Measurements from ENCODE around the gene VPS36. TPM values are rescaled to one million over a fixed set of nuclear protein-coding genes. Genes with fewer than 3 reads are reported as not detected.

VPS36 gene
- total RNA-seq, 1 experiment from 2014 or later: 34.8 TPM

GRCh38 chr13:52377898-52378297 is 72.5 kb downstream of the VPS36 start:
- CTCF ChIA-PET: no interaction called here
- intact Hi-C loops (cut with micrococcal nuclease): no loop called here
- no peak for ATAC-seq

GRCh38 chr13:52374873-52375411 is 75.5 kb downstream of the VPS36 start:
- no TSS peak for BruUV-seq (replicated peaks)
- ChIA-PET POLR2A (no interaction called here), RAD21 (ENCODE audit: low non-redundant PET in 1 of 2, low total read pairs in 2 of 2, uncharacterized antibody in 2 of 2, unreplicated experiment in 2 of 2) (no interaction called here), CTCF (no interaction called here)
- Histone ChIP-seq H3K36me3 (ENCODE audit: control insufficient read depth in 1 of 2, insufficient read depth in 2 of 2, low read length in 2 of 2) (no peaks in the 10 kb centered on the region), H3K27me3 (ENCODE audit: insufficient read depth, low read length) (no peaks in the 10 kb centered on the region), H3K4me2 (ENCODE audit: low read length) (no peak overlapping the region), H3K27ac (ENCODE audit: low read depth, low read length) (no peak overlapping the region), H3K9me2 (ENCODE audit: insufficient read depth) (no peaks in the 10 kb centered on the region), H3K4me3 (replicated peaks in 1 of 2; ENCODE audit: low read depth in 1 of 2, low read length in 2 of 2) (no peak overlapping the region), H4K20me1 (ENCODE audit: insufficient read depth) (no peaks in the 10 kb centered on the region), H3K9me3 (ENCODE audit: control insufficient read depth in 1 of 2, insufficient read depth in 1 of 2, low read depth in 1 of 2, low read length in 2 of 2) (no peaks in the 10 kb centered on the region), H2AFZ (ENCODE audit: low read depth, low read length, poor library complexity, severe bottlenecking) (no peak overlapping the region), H3K4me1 (ENCODE audit: control insufficient read depth in 1 of 2, insufficient read depth in 2 of 2, low read length in 2 of 2) (peaks cover 22 to 26% of the 10 kb centered on the region in 2 experiments), H3K79me2 (ENCODE audit: insufficient read depth, low read length) (no peaks in the 10 kb centered on the region), H3K9ac (ENCODE audit: low read length) (no peak overlapping the region)
- no peak for ATAC-seq
- intact Hi-C loops (cut with micrococcal nuclease): no loop called here
- DNase-seq (ENCODE audit: low read depth, low spot score): no peak
- TF ChIP-seq YY1 (IDR thresholded peaks at IDR 0.05; ENCODE audit: extremely low read depth, insufficient replicate concordance, low read depth, low read length) (no peak), ZNF274 (IDR thresholded peaks at IDR 0.05; ENCODE audit: low read depth, low read length) (no peak), EZH2phosphoT487 (IDR thresholded peaks at IDR 0.05; ENCODE audit: borderline replicate concordance) (no peak), REST (IDR thresholded peaks at IDR 0.05; ENCODE audit: low read depth) (no peak), ZFX (IDR thresholded peaks at IDR 0.05) (no peak)

More at GRCh38 chr13:52377898-52378297, 72.5 kb downstream of the VPS36 start:
- no peak overlapping the region for H3K27ac ChIP-seq (ENCODE audit: low read depth, low read length)
- H2AFZ ChIP-seq (ENCODE audit: low read depth, low read length, poor library complexity, severe bottlenecking): no peak overlapping the region
- H3K79me2 ChIP-seq (ENCODE audit: insufficient read depth, low read length): no peaks in the 10 kb centered on the region
- no peaks in the 10 kb centered on the region for H3K9me3 ChIP-seq (ENCODE audit: control insufficient read depth in 1 of 2, insufficient read depth in 1 of 2, low read depth in 1 of 2, low read length in 2 of 2)
- H3K36me3 ChIP-seq (ENCODE audit: control insufficient read depth in 1 of 2, insufficient read depth in 2 of 2, low read length in 2 of 2): no peaks in the 10 kb centered on the region
- no peak overlapping the region for H3K4me3 ChIP-seq (replicated peaks in 1 of 2; ENCODE audit: low read depth in 1 of 2, low read length in 2 of 2)
- peaks cover 9 to 10% of the 10 kb centered on the region in 2 experiments; a peak in 3 of 4 replicates for H3K4me1 ChIP-seq (ENCODE audit: control insufficient read depth in 1 of 2, insufficient read depth in 2 of 2, low read length in 2 of 2)
- H4K20me1 ChIP-seq (ENCODE audit: insufficient read depth): no peaks in the 10 kb centered on the region
- no peaks in the 10 kb centered on the region for H3K9me2 ChIP-seq (ENCODE audit: insufficient read depth)
- no peak overlapping the region for H3K4me2 ChIP-seq (ENCODE audit: low read length)
- RAD21 ChIA-PET (ENCODE audit: low non-redundant PET in 1 of 2, low total read pairs in 2 of 2, uncharacterized antibody in 2 of 2, unreplicated experiment in 2 of 2): no interaction called here
- BruUV-seq (replicated peaks): no TSS peak
- DNase-seq (ENCODE audit: low read depth, low spot score): no peak
- no peak overlapping the region for H3K9ac ChIP-seq (ENCODE audit: low read length)
- H3K27me3 ChIP-seq (ENCODE audit: insufficient read depth, low read length): 0 out of 2 replicates have a peak, but pooled peaks cover 3% of the 10 kb centered on the region
- POLR2A ChIA-PET: no interaction called here
- TF ChIP-seq CBX3 (IDR thresholded peaks at IDR 0.05; ENCODE audit: low read depth) (no peak), CTCF (IDR thresholded peaks at IDR 0.05 in 2 of 3, conservative IDR thresholded peaks at IDR 0.05 in 1 of 3; ENCODE audit: borderline replicate concordance in 1 of 3, insufficient read depth in 1 of 3, low read depth in 2 of 3, low read length in 2 of 3) (no peak), TCF7L2 (IDR thresholded peaks at IDR 0.05; ENCODE audit: borderline replicate concordance, extremely low read depth, insufficient read depth, insufficient read length) (no peak), POLR2AphosphoS5 (IDR thresholded peaks at IDR 0.05; ENCODE audit: low read depth, low read length) (no peak)

Measured in HCT116 (cell line).